GM12875 (cell line): ENCODE measurements around the gene B3GLCT.
"Not testable (repeated sequence)": the region's sequence is repeated elsewhere in the genome, so short reads cannot be mapped to it uniquely, and the experiment has no call there.

Experiments used
- H3K4me3 ChIP-seq: one replicate; pipeline ENCODE4 v1.5.1; 2011; ENCODE audit warnings: low read depth, low read length, control low read depth
- CTCF ChIP-seq: IDR thresholded peaks from 2 replicates; pipeline ENCODE4 v1.5.1; 2011; ENCODE audit warnings: low read depth, mild to moderate bottlenecking, control low read depth, inconsistent platforms, low read length, moderate library complexity, borderline replicate concordance; ENCODE audit not compliant: insufficient read depth

B3GLCT gene

GRCh38 chr13:31172001-31172400 lies 27.8 kb upstream of the B3GLCT start:
- TF ChIP-seq CTCF: no peak
- H3K4me3 ChIP-seq: no peak overlapping the region

GRCh38 chr13:31172535-31172934 lies 27.2 kb upstream of the B3GLCT start:
- no peak for TF ChIP-seq CTCF
- no peak overlapping the region for H3K4me3 ChIP-seq

- no peak overlapping the region for H3K4me3 ChIP-seq
- TF ChIP-seq CTCF: no peak
These were observed 25.8 kb upstream of the B3GLCT start for GRCh38 chr13:31174018-31174417.

- no peak overlapping the region for H3K4me3 ChIP-seq
- no peak for TF ChIP-seq CTCF
These were observed 23.8 kb upstream of the B3GLCT start for GRCh38 chr13:31175847-31176532.

GRCh38 chr13:31177813-31178495 lies 21.8 kb upstream of the B3GLCT start:
- H3K4me3 ChIP-seq: not testable (repeated sequence)

GRCh38 chr13:31179241-31179640 lies 20.5 kb upstream of the B3GLCT start:
- TF ChIP-seq CTCF: no peak
- no peak overlapping the region for H3K4me3 ChIP-seq

- no peak for TF ChIP-seq CTCF
- H3K4me3 ChIP-seq: no peak overlapping the region
These were observed 20.0 kb upstream of the B3GLCT start for GRCh38 chr13:31179754-31180153.
